DOHH2 (cell line): ENCODE results near the gene MTIF3.
A peak's percentile ranks its signal among the peaks of the same experiment; 100 is the strongest.

Source experiments
- H3F3A ChIP-seq: fragments of 200-600 bp; sonication (generic), shearing (Covaris generic); 2 replicates; pipeline ENCODE4 v1.6.0; 2016; ENCODE audit warnings: antibody characterized with exemption, mild to moderate bottlenecking; ENCODE audit not compliant: control insufficient read depth, insufficient read depth
- H3K27ac ChIP-seq: fragments of 200-600 bp; sonication (generic); 2 replicates; pipeline ENCODE4 v1.5.1; 2014; ENCODE audit warnings: low read depth, mild to moderate bottlenecking, low read length, moderate library complexity
- H3K27me3 ChIP-seq: fragments of 200-600 bp; sonication (generic); 2 replicates; pipeline ENCODE4 v1.6.1; 2014; ENCODE audit warnings: mild to moderate bottlenecking, low read length, mixed read lengths; ENCODE audit not compliant: control insufficient read depth
- H3K36me3 ChIP-seq: fragments of 200-600 bp; sonication (generic); 2 replicates; pipeline ENCODE4 v1.6.1; 2014; ENCODE audit warnings: mild to moderate bottlenecking, low read length, moderate library complexity, mixed read lengths; ENCODE audit not compliant: control insufficient read depth
- H3K4me1 ChIP-seq: fragments of 200-600 bp; sonication (generic); 2 replicates; pipeline ENCODE4 v1.6.1; 2014; ENCODE audit warnings: mild to moderate bottlenecking, low read length, mixed read lengths; ENCODE audit not compliant: control insufficient read depth
- H3K4me2 ChIP-seq: fragments of 200-600 bp; sonication (generic); 2 replicates; pipeline ENCODE4 v1.6.0; 2014; ENCODE audit warnings: mild to moderate bottlenecking, low read length, moderate library complexity
- H3K4me3 ChIP-seq: fragments of 200-600 bp; sonication (generic); 2 replicates; pipeline ENCODE4 v1.5.1; 2014; ENCODE audit warnings: mild to moderate bottlenecking, low read length, mixed read lengths
- H3K79me2 ChIP-seq: fragments of 200-600 bp; sonication (generic); 2 replicates; pipeline ENCODE4 v1.6.1; 2014; ENCODE audit warnings: mild to moderate bottlenecking, low read length, mixed read lengths; ENCODE audit not compliant: control insufficient read depth
- H3K9me2 ChIP-seq: fragments of 200-600 bp; sonication (generic); replicated peaks from 2 replicates; pipeline ENCODE4 v1.6.1; 2014; ENCODE audit warnings: mild to moderate bottlenecking, low read length, mixed read lengths; ENCODE audit not compliant: control insufficient read depth
- H3K9me3 ChIP-seq: fragments of 200-600 bp; sonication (generic); 2 replicates; pipeline ENCODE4 v1.6.1; 2014; ENCODE audit warnings: antibody characterized with exemption, low read length, mixed read lengths; ENCODE audit not compliant: control insufficient read depth, insufficient read depth
- H4K20me1 ChIP-seq: fragments of 200-600 bp; sonication (generic); 2 replicates; pipeline ENCODE4 v1.6.0; 2014; ENCODE audit warnings: low read depth, mild to moderate bottlenecking, antibody characterized with exemption, low read length, moderate library complexity; ENCODE audit not compliant: control insufficient read depth, insufficient read depth
- CTCF ChIP-seq: fragments of 200-600 bp; sonication (generic); IDR thresholded peaks from one replicate; pipeline ENCODE4 v1.5.1; 2014; ENCODE audit warnings: antibody characterized with exemption, mild to moderate bottlenecking, low read depth, low read length; ENCODE audit not compliant: poor library complexity, severe bottlenecking
- EZH2phosphoT487 ChIP-seq: fragments of 200-600 bp; sonication (generic); IDR thresholded peaks from 2 replicates; pipeline ENCODE4 v1.6.1; 2017; ENCODE audit warnings: borderline replicate concordance, mild to moderate bottlenecking, antibody characterized with exemption, low read length, moderate library complexity, mixed read lengths

MTIF3 gene

GRCh38 chr13:27425158-27425917 is 25.0 kb downstream of the MTIF3 start:
- Histone ChIP-seq H3K9me2 (no peaks in the 10 kb centered on the region), H3K36me3 (peaks cover 55% of the 10 kb centered on the region), H3K4me2 (peak overlapping the region; percentile 100), H3K27ac (peak overlapping the region; percentile 70), H3F3A (peaks cover 6% of the 10 kb centered on the region; the same call in 1 of the 2 replicates), H3K27me3 (no peaks in the 10 kb centered on the region), H4K20me1 (peaks cover 19% of the 10 kb centered on the region; the same call in 1 of the 2 replicates), H3K9me3 (no peaks in the 10 kb centered on the region), H3K79me2 (peaks cover 57% of the 10 kb centered on the region), H3K4me1 (peaks cover 25% of the 10 kb centered on the region), H3K4me3 (peak overlapping the region; percentile 98)
- no peak for TF ChIP-seq CTCF
- no peak for TF ChIP-seq EZH2phosphoT487

- H4K20me1 ChIP-seq = peaks cover 19% of the 10 kb centered on the region; the same call in 1 of the 2 replicates
- H3K79me2 ChIP-seq = peaks cover 51% of the 10 kb centered on the region
- H3K4me1 ChIP-seq = peaks cover 25% of the 10 kb centered on the region
- peak within 1 kb of the TSS; percentile 100 for H3K4me2 ChIP-seq
- TF ChIP-seq EZH2phosphoT487 = no peak
- no peak for TF ChIP-seq CTCF
- peak within 1 kb of the TSS; percentile 98 for H3K4me3 ChIP-seq
- H3K9me3 ChIP-seq = no peaks in the 10 kb centered on the region
- H3K9me2 ChIP-seq = no peaks in the 10 kb centered on the region
- peak within 1 kb of the TSS; percentile 70 for H3K27ac ChIP-seq
- H3K27me3 ChIP-seq = no peaks in the 10 kb centered on the region
- no peaks in the 10 kb centered on the region for H3F3A ChIP-seq
- peaks cover 47% of the 10 kb centered on the region for H3K36me3 ChIP-seq
These were observed 25.9 kb downstream of the MTIF3 start, which contains the start of gene GTF3A for GRCh38 chr13:27424246-27425157. Gene GTF3A (plus strand): TSS chr13:27424619.

GRCh38 chr13:27423333-27423732 is 27.0 kb downstream of the MTIF3 start:
- Histone ChIP-seq H3K4me1 (peaks cover 25% of the 10 kb centered on the region), H3F3A (no peaks in the 10 kb centered on the region), H3K4me3 (peak overlapping the region; percentile 98), H3K27ac (no peak overlapping the region), H3K36me3 (peaks cover 35% of the 10 kb centered on the region), H3K9me3 (no peaks in the 10 kb centered on the region), H3K4me2 (no peak overlapping the region; the same call in 1 of the 2 replicates), H3K9me2 (no peaks in the 10 kb centered on the region), H3K27me3 (no peaks in the 10 kb centered on the region), H3K79me2 (peaks cover 39% of the 10 kb centered on the region), H4K20me1 (peaks cover 19% of the 10 kb centered on the region; the same call in 1 of the 2 replicates)
- TF ChIP-seq CTCF (no peak), EZH2phosphoT487 (no peak)
